AG09309 (cell line): ENCODE measurements around the gene CA10.

ENCODE experiments used
- DNase-seq: peaks from one replicate; pipeline ENCODE4 v3.0.0-alpha.2; 2010; ENCODE audit warnings: low read depth
- H3K4me3 ChIP-seq: 2 replicates; pipeline ENCODE4 v1.5.1; 2011; ENCODE audit warnings: mild to moderate bottlenecking, low read depth, low read length, moderate library complexity; ENCODE audit not compliant: control insufficient read depth
- CTCF ChIP-seq: IDR thresholded peaks from 2 replicates; pipeline ENCODE4 v1.5.1; 2011; ENCODE audit warnings: mild to moderate bottlenecking, low read depth, low read length, inconsistent platforms; ENCODE audit not compliant: insufficient read depth, control insufficient read depth; ENCODE audit errors: missing control alignments

Gene CA10

DNA sequence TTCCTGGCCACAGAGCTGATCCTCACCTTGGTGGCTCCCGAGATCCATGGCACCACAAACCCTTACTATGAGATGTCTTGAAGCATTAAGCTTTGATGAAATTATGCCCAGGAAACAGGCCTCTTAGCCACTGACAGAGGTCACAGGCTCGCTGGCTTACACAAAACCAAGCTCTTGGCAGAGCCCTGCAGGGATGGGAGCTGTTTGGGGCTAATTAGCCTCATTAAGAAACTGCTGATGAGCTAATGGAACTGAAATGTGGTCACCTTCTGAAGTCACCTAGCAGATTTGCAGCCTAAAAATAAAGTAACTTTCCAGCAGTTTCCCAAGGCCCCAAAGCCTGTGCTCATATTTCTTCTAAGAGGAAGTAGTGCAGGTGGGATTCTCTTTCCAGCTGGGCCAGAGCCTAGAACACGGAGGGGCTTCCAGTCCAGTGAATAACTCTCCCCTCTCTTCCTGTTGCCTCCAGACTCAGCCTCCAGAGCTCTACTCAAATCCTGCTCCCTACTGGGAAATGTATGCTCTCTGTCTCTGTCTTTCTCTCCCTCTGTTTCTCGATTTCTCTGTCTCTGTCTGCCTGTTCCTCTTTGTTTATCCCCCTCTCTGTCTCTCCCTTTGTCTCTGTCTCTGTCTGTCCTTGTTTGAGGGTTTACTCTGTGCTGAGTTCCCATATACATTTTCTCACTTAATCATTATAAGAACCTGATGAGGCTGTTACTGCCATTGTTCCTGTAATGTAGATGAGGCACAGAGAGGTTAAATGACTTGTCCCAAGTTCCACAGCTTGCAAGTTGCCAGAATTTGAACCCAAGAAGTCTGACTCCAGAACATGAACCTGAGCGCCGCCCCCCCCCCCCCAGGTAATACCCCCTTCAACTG, 338.9 kb downstream of the CA10 start:
- no peak for TF ChIP-seq CTCF
- no peak for DNase-seq
- no peak overlapping the region for H3K4me3 ChIP-seq

DNA sequence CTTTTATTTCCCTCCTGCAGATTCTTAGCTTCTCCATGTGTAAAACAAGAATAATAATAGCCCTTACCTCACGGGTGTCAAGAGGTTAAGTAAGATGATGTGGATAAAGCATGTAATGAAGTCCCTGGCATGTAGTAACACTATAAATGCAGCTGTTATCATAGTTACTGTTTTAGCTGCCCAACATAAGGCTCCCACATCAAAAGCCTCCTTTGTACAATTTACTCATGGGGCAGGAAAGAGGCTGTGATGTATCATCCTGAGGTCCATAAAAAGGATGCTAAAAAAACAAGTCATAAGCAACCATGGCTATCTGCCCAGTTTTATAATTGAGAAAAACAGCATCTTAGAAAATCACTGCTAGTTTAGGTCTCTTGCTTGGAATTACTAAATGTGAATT, 339.7 kb downstream of the CA10 start:
- H3K4me3 ChIP-seq: no peak overlapping the region
- no peak for DNase-seq
- TF ChIP-seq CTCF: no peak

GRCh38 chr17:51817955-51818354, 340.6 kb downstream of the CA10 start:
- no peak overlapping the region for H3K4me3 ChIP-seq
- TF ChIP-seq CTCF: no peak
- no peak for DNase-seq

GRCh38 chr17:51817117-51817516, 341.4 kb downstream of the CA10 start:
- no peak overlapping the region for H3K4me3 ChIP-seq
- no peak for TF ChIP-seq CTCF
- DNase-seq: no peak

GRCh38 chr17:51815097-51815496, 343.4 kb downstream of the CA10 start:
- TF ChIP-seq CTCF: no peak
- DNase-seq: no peak
- H3K4me3 ChIP-seq: no peak overlapping the region

DNA sequence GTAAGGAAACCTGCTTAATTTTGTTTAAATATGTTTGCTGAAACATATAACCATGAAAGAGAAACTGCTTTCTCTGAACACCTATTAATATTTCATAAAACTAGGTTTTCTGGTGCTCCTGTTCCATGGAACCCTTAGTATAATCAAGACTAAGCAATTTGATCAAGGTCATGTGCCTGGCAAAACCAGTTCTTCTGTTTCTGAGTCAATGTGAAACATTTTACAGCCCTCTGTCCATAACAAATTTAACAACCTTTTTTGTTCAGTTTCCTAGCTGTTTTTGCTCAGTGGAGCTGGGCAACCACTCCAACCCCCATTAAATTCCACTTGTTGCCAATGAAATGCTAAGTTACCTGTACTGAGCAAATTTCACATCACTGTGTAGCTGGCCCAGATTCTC, 344.0 kb downstream of the CA10 start:
- H3K4me3 ChIP-seq: no peak overlapping the region
- TF ChIP-seq CTCF: no peak
- no peak for DNase-seq

DNA sequence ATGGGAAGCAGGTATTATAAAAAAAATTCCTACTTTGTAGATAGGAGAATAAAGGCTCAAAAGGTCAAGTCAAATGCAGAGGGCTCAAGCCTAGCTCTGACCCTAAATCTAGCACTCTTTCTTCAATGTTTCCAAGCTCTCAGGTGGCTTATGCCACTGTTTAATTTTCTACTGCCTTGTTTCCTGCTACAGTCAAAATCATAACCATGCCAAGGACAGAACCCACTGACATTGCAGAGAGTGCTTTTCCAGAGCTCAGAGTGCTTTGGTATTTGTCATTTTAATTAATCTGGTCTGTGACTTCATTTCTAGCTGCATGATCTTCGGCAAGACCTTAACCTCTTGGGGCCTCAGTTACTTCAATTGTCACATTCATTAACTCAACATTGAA, 344.7 kb downstream of the CA10 start:
- TF ChIP-seq CTCF: no peak
- DNase-seq: no peak
- no peak overlapping the region for H3K4me3 ChIP-seq
